GM23338 (cell line): ENCODE results near the gene GUCD1. TPM values are rescaled to one million over a fixed set of nuclear protein-coding genes. Genes with fewer than 3 reads are reported as not detected.

Experiments used
- ATAC-seq: fragments of 200-7000 bp; cut with Tn5 transposase; 3 replicates; pipeline ENCODE4 v1.9.1; 2020
- DNase-seq: peaks from one replicate; pipeline ENCODE4 v3.0.0-alpha.2; 2015; ENCODE audit warnings: low spot score
- H2AFZ ChIP-seq: fragments of 200-600 bp; sonication (generic); 2 replicates; pipeline ENCODE4 v1.8.0; 2016; ENCODE audit warnings: antibody characterized with exemption, mild to moderate bottlenecking, moderate library complexity
- H3F3A ChIP-seq: fragments of 200-600 bp; sonication (generic); replicated peaks from 2 replicates; pipeline ENCODE4 v1.8.0; 2017; ENCODE audit warnings: antibody characterized with exemption, mixed run types, low read depth
- H3K27ac ChIP-seq: fragments of 200-600 bp; sonication (generic); 2 replicates; pipeline ENCODE4 v1.6.1; 2016; ENCODE audit warnings: low read depth
- H3K27me3 ChIP-seq: fragments of 200-600 bp; sonication (generic); 2 replicates; pipeline ENCODE4 v1.8.0; 2016; ENCODE audit warnings: mild to moderate bottlenecking, mixed run types, moderate library complexity; ENCODE audit not compliant: insufficient read depth
- H3K36me3 ChIP-seq: fragments of 200-600 bp; sonication (generic); 2 replicates; pipeline ENCODE4 v1.8.0; 2016; ENCODE audit warnings: mild to moderate bottlenecking; ENCODE audit not compliant: insufficient read depth
- H3K4me1 ChIP-seq: fragments of 200-600 bp; sonication (generic); 2 replicates; pipeline ENCODE4 v1.8.0; 2016; ENCODE audit warnings: mild to moderate bottlenecking, moderate library complexity; ENCODE audit not compliant: insufficient read depth
- H3K4me2 ChIP-seq: fragments of 200-600 bp; sonication (generic); 2 replicates; pipeline ENCODE4 v1.7.1; 2017; ENCODE audit warnings: mixed run types
- H3K4me3 ChIP-seq: fragments of 200-600 bp; sonication (generic); 2 replicates; pipeline ENCODE4 v1.6.1; 2016; ENCODE audit warnings: mixed run types
- H3K79me2 ChIP-seq: fragments of 200-600 bp; sonication (generic); replicated peaks from 2 replicates; pipeline ENCODE4 v1.8.0; 2017; ENCODE audit warnings: mild to moderate bottlenecking; ENCODE audit not compliant: insufficient read depth
- H3K9me2 ChIP-seq: fragments of 200-600 bp; sonication (generic); 2 replicates; pipeline ENCODE4 v1.8.0; 2017; ENCODE audit not compliant: insufficient read depth
- H4K20me1 ChIP-seq: fragments of 200-600 bp; sonication (generic); replicated peaks from 2 replicates; pipeline ENCODE4 v1.8.0; 2017; ENCODE audit warnings: mild to moderate bottlenecking; ENCODE audit not compliant: insufficient read depth
- H3K27ac Mint-ChIP-seq: 2 replicates; pipeline ENCODE4 v1.8.0; 2020; ENCODE audit warnings: inconsistent platforms, mild to moderate bottlenecking, moderate library complexity, mixed read lengths
- H3K27me3 Mint-ChIP-seq: 3 replicates; pipeline ENCODE4 v1.8.0; 2022; ENCODE audit warnings: low read depth, mild to moderate bottlenecking, moderate library complexity, mixed read lengths, inconsistent platforms; ENCODE audit not compliant: insufficient read depth, poor library complexity
- H3K36me3 Mint-ChIP-seq: 3 replicates; pipeline ENCODE4 v1.8.0; 2021; ENCODE audit warnings: low read depth, mild to moderate bottlenecking, inconsistent platforms, moderate library complexity, mixed read lengths
- H3K4me1 Mint-ChIP-seq: 3 replicates; pipeline ENCODE4 v1.8.0; 2020; ENCODE audit warnings: mild to moderate bottlenecking, inconsistent platforms, mixed read lengths
- H3K4me3 Mint-ChIP-seq: 3 replicates; pipeline ENCODE4 v1.8.0; 2021; ENCODE audit warnings: moderate library complexity, mild to moderate bottlenecking, inconsistent platforms, mixed read lengths
- H3K9me3 Mint-ChIP-seq: 3 replicates; pipeline ENCODE4 v1.8.0; 2020; ENCODE audit warnings: moderate library complexity, mild to moderate bottlenecking, inconsistent platforms, mixed read lengths
- CREB1 ChIP-seq: fragments of 250-450 bp; sonication (Bioruptor Pico); IDR thresholded peaks from 2 replicates; pipeline ENCODE4 v1.5.0; 2020; ENCODE audit warnings: low read depth, mild to moderate bottlenecking, moderate library complexity
- EZH2 ChIP-seq: fragments of 200-600 bp; sonication (generic); IDR thresholded peaks from one replicate; pipeline ENCODE4 v1.8.0; 2017; ENCODE audit warnings: antibody characterized with exemption, mild to moderate bottlenecking, low read depth; ENCODE audit not compliant: unreplicated experiment
- EZH2phosphoT487 ChIP-seq: fragments of 200-600 bp; sonication (generic); IDR thresholded peaks from one replicate; pipeline ENCODE4 v1.8.1; 2018; ENCODE audit warnings: antibody characterized with exemption; ENCODE audit not compliant: unreplicated experiment
- JUNB ChIP-seq: IDR thresholded peaks from one replicate; pipeline ENCODE4 v1.6.1; 2016; ENCODE audit warnings: antibody characterized with exemption; ENCODE audit not compliant: unreplicated experiment
- NANOG ChIP-seq: IDR thresholded peaks from 2 replicates; pipeline ENCODE4 v1.6.1; 2016; ENCODE audit warnings: antibody characterized with exemption, borderline replicate concordance
- POLR2AphosphoS5 ChIP-seq: IDR thresholded peaks from 2 replicates; pipeline ENCODE4 v1.6.1; 2016; ENCODE audit warnings: antibody characterized with exemption, low read depth
- STAT1 ChIP-seq: IDR thresholded peaks from one replicate; pipeline ENCODE4 v1.6.1; 2016; ENCODE audit warnings: antibody characterized with exemption; ENCODE audit not compliant: unreplicated experiment
- ZNF114 ChIP-seq: fragments of 250-450 bp; sonication (Bioruptor Pico); IDR thresholded peaks from 2 replicates; pipeline ENCODE4 v1.5.0; 2020; ENCODE audit warnings: mild to moderate bottlenecking, moderate library complexity
- ZNF331 ChIP-seq: fragments of 250-450 bp; sonication (Bioruptor Pico); IDR thresholded peaks from 2 replicates; pipeline ENCODE4 v1.5.0; 2020; ENCODE audit warnings: low read depth, mild to moderate bottlenecking, moderate library complexity
- polyA plus RNA-seq: library from polyadenylated mRNA; unstranded; fragments of >200 nt; fragmentation: Nextera tagmentation; extraction: Ambion mirVana; gene quantifications from 2 replicates; pipeline ENCODE4 v1.2.1, GENCODE V29; 2016
- total RNA-seq: library from RNA; depleted of rRNA; stranded (reverse); fragments of >200 nt; shearing (Covaris generic); gene quantifications from 2 replicates; pipeline ENCODE4 v1.2.3, GENCODE V29; 2014
- TF ChIP-seq, protein P1 (sequence below), 2 experiments: fragments of 200-600 bp in 1 of 2; sonication (generic) in 1 of 2; conservative IDR thresholded peaks; 2 replicates each; pipeline versions ENCODE4 v1.5.1 to v1.6.1; 2016 to 2017; ENCODE audit warnings: antibody characterized with exemption in 2 of 2, low read depth in 2 of 2, mild to moderate bottlenecking in 2 of 2, moderate library complexity in 1 of 2
- TF ChIP-seq, protein P2 (sequence below): IDR thresholded peaks from 2 replicates; pipeline ENCODE4 v1.6.1; 2016; ENCODE audit warnings: antibody characterized with exemption
- TF ChIP-seq, protein P3 (sequence below): fragments of 250-450 bp; sonication (Bioruptor Pico); IDR thresholded peaks from 2 replicates; pipeline ENCODE4 v1.5.0; 2020; ENCODE audit warnings: mild to moderate bottlenecking, moderate library complexity
- TF ChIP-seq, protein P4 (sequence below): IDR thresholded peaks from one replicate; pipeline ENCODE4 v1.6.1; 2018; ENCODE audit warnings: antibody characterized with exemption; ENCODE audit not compliant: unreplicated experiment

GUCD1 gene
- total and polyA plus RNA-seq, 2 experiments from 2014 or later, result 39.0 to 106 TPM

DNA sequence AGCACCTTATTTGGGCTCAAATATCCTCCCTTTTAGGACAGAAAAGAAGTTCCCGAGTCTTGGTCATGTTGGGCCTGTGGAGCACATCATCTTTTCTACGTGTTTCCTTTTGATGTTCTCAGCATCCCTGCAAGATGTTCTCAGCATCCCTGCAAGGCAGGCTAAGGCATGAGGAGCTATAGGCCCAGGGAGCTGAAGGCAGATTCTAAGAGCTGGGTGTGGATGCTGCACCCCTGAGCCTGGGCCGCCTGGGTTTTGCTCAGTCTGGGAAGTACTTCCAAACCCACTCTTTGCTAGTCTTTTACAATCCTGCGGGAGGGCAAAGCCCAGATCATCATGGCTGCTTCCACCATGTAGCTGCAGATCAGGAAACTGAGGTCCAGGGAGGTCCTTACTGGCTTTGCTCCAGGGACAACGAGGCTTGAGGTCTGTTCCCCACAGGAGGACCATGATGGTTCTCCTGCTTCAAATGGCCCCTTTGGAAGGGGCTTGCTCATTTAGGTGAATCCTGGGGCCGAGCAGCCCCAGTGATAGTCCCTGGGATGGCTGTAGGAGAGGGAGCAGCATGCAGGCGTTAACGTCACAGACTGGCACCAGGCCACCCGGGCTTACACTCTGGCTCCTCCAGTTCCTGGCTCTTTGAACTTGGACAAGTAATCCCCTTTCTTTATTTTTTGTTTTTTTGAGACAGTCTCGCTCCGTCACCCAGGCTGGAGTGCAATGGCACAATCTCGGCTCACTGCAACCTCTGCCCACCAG lies 27.3 kb upstream of the GUCD1 start:
- TF ChIP-seq, protein P1, sequence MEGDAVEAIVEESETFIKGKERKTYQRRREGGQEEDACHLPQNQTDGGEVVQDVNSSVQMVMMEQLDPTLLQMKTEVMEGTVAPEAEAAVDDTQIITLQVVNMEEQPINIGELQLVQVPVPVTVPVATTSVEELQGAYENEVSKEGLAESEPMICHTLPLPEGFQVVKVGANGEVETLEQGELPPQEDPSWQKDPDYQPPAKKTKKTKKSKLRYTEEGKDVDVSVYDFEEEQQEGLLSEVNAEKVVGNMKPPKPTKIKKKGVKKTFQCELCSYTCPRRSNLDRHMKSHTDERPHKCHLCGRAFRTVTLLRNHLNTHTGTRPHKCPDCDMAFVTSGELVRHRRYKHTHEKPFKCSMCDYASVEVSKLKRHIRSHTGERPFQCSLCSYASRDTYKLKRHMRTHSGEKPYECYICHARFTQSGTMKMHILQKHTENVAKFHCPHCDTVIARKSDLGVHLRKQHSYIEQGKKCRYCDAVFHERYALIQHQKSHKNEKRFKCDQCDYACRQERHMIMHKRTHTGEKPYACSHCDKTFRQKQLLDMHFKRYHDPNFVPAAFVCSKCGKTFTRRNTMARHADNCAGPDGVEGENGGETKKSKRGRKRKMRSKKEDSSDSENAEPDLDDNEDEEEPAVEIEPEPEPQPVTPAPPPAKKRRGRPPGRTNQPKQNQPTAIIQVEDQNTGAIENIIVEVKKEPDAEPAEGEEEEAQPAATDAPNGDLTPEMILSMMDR (conservative IDR thresholded peaks at IDR 0.05; ENCODE audit: low read depth in 2 of 2), result no peak
- TF ChIP-seq EZH2phosphoT487, result no peak
- no peak for TF ChIP-seq ZNF114 (CRISPR knock-in tag)
- TF ChIP-seq, protein P2, sequence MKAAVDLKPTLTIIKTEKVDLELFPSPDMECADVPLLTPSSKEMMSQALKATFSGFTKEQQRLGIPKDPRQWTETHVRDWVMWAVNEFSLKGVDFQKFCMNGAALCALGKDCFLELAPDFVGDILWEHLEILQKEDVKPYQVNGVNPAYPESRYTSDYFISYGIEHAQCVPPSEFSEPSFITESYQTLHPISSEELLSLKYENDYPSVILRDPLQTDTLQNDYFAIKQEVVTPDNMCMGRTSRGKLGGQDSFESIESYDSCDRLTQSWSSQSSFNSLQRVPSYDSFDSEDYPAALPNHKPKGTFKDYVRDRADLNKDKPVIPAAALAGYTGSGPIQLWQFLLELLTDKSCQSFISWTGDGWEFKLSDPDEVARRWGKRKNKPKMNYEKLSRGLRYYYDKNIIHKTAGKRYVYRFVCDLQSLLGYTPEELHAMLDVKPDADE, result no peak
- TF ChIP-seq, protein P3, sequence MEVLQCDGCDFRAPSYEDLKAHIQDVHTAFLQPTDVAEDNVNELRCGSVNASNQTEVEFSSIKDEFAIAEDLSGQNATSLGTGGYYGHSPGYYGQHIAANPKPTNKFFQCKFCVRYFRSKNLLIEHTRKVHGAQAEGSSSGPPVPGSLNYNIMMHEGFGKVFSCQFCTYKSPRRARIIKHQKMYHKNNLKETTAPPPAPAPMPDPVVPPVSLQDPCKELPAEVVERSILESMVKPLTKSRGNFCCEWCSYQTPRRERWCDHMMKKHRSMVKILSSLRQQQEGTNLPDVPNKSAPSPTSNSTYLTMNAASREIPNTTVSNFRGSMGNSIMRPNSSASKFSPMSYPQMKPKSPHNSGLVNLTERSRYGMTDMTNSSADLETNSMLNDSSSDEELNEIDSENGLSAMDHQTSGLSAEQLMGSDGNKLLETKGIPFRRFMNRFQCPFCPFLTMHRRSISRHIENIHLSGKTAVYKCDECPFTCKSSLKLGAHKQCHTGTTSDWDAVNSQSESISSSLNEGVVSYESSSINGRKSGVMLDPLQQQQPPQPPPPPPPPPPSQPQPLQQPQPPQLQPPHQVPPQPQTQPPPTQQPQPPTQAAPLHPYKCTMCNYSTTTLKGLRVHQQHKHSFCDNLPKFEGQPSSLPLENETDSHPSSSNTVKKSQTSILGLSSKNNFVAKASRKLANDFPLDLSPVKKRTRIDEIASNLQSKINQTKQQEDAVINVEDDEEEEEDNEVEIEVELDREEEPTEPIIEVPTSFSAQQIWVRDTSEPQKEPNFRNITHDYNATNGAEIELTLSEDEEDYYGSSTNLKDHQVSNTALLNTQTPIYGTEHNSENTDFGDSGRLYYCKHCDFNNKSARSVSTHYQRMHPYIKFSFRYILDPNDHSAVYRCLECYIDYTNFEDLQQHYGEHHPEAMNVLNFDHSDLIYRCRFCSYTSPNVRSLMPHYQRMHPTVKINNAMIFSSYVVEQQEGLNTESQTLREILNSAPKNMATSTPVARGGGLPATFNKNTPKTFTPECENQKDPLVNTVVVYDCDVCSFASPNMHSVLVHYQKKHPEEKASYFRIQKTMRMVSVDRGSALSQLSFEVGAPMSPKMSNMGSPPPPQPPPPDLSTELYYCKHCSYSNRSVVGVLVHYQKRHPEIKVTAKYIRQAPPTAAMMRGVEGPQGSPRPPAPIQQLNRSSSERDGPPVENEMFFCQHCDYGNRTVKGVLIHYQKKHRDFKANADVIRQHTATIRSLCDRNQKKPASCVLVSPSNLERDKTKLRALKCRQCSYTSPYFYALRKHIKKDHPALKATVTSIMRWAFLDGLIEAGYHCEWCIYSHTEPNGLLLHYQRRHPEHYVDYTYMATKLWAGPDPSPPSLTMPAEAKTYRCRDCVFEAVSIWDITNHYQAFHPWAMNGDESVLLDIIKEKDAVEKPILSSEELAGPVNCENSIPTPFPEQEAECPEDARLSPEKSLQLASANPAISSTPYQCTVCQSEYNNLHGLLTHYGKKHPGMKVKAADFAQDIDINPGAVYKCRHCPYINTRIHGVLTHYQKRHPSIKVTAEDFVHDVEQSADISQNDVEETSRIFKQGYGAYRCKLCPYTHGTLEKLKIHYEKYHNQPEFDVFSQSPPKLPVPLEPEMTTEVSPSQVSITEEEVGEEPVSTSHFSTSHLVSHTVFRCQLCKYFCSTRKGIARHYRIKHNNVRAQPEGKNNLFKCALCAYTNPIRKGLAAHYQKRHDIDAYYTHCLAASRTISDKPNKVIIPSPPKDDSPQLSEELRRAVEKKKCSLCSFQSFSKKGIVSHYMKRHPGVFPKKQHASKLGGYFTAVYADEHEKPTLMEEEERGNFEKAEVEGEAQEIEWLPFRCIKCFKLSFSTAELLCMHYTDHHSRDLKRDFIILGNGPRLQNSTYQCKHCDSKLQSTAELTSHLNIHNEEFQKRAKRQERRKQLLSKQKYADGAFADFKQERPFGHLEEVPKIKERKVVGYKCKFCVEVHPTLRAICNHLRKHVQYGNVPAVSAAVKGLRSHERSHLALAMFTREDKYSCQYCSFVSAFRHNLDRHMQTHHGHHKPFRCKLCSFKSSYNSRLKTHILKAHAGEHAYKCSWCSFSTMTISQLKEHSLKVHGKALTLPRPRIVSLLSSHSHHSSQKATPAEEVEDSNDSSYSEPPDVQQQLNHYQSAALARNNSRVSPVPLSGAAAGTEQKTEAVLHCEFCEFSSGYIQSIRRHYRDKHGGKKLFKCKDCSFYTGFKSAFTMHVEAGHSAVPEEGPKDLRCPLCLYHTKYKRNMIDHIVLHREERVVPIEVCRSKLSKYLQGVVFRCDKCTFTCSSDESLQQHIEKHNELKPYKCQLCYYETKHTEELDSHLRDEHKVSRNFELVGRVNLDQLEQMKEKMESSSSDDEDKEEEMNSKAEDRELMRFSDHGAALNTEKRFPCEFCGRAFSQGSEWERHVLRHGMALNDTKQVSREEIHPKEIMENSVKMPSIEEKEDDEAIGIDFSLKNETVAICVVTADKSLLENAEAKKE (CRISPR knock-in tag), result no peak
- no peak for TF ChIP-seq CREB1 (CRISPR knock-in tag)
- no peak for TF ChIP-seq NANOG
- TF ChIP-seq POLR2AphosphoS5, result no peak
- TF ChIP-seq EZH2, result no peak
- TF ChIP-seq, protein P4, sequence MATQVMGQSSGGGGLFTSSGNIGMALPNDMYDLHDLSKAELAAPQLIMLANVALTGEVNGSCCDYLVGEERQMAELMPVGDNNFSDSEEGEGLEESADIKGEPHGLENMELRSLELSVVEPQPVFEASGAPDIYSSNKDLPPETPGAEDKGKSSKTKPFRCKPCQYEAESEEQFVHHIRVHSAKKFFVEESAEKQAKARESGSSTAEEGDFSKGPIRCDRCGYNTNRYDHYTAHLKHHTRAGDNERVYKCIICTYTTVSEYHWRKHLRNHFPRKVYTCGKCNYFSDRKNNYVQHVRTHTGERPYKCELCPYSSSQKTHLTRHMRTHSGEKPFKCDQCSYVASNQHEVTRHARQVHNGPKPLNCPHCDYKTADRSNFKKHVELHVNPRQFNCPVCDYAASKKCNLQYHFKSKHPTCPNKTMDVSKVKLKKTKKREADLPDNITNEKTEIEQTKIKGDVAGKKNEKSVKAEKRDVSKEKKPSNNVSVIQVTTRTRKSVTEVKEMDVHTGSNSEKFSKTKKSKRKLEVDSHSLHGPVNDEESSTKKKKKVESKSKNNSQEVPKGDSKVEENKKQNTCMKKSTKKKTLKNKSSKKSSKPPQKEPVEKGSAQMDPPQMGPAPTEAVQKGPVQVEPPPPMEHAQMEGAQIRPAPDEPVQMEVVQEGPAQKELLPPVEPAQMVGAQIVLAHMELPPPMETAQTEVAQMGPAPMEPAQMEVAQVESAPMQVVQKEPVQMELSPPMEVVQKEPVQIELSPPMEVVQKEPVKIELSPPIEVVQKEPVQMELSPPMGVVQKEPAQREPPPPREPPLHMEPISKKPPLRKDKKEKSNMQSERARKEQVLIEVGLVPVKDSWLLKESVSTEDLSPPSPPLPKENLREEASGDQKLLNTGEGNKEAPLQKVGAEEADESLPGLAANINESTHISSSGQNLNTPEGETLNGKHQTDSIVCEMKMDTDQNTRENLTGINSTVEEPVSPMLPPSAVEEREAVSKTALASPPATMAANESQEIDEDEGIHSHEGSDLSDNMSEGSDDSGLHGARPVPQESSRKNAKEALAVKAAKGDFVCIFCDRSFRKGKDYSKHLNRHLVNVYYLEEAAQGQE, result no peak
- no peak for TF ChIP-seq ZNF331 (CRISPR knock-in tag)
- no peak for TF ChIP-seq JUNB
- no peak for TF ChIP-seq STAT1
- Histone ChIP-seq H2AFZ (no peak overlapping the region), H3K9me2 (no peaks in the 10 kb centered on the region), H4K20me1 (peaks cover 7% of the 10 kb centered on the region), H3K36me3 (no peaks in the 10 kb centered on the region), H3K4me1 (no peaks in the 10 kb centered on the region), H3K27me3 (no peaks in the 10 kb centered on the region), H3K79me2 (no peaks in the 10 kb centered on the region), H3K4me2 (no peak overlapping the region), H3K27ac (no peak overlapping the region), H3K4me3 (no peak overlapping the region), H3F3A (peaks cover 11% of the 10 kb centered on the region; the same call in 1 of the 2 replicates)
- DNase-seq, result no peak
- Mint-ChIP-seq H3K27ac (no peak overlapping the region), H3K27me3 (peaks cover 1% of the 10 kb centered on the region), H3K9me3 (no peaks in the 10 kb centered on the region), H3K4me3 (no peak overlapping the region), H3K4me1 (no peaks in the 10 kb centered on the region; the same call in 2 of the 3 replicates), H3K36me3 (no peaks in the 10 kb centered on the region)
- no peak for ATAC-seq
